Fibroblast of villous mesenchyme (primary cell): ENCODE data around the gene PRR5. TPM values are rescaled to one million over a fixed set of nuclear protein-coding genes. Genes with fewer than 3 reads are reported as not detected.

ENCODE experiments used
- DNase-seq: peaks from one replicate; pipeline ENCODE4 v3.0.0-alpha.2; 2010; ENCODE audit warnings: low read depth
- H3K4me3 ChIP-seq: 2 replicates; pipeline ENCODE4 v1.5.1; 2011; ENCODE audit warnings: low read depth, mild to moderate bottlenecking, low read length
- total RNA-seq: library from RNA; depleted of rRNA; stranded (reverse); fragments of >200 nt; gene quantifications from 2 replicates; pipeline ENCODE4 v1.2.3, GENCODE V29; 2012
- TF ChIP-seq, protein P1 (sequence below): IDR thresholded peaks from 2 replicates; pipeline ENCODE4 v1.5.1; 2012; ENCODE audit warnings: low read depth, mild to moderate bottlenecking, low read length; ENCODE audit not compliant: insufficient read depth

The PRR5 gene
- total RNA-seq, 1 donor: 16.4 TPM

GRCh38 chr22:44693145-44693544 is 8.9 kb upstream of the PRR5 start:
- TF ChIP-seq, protein P1, sequence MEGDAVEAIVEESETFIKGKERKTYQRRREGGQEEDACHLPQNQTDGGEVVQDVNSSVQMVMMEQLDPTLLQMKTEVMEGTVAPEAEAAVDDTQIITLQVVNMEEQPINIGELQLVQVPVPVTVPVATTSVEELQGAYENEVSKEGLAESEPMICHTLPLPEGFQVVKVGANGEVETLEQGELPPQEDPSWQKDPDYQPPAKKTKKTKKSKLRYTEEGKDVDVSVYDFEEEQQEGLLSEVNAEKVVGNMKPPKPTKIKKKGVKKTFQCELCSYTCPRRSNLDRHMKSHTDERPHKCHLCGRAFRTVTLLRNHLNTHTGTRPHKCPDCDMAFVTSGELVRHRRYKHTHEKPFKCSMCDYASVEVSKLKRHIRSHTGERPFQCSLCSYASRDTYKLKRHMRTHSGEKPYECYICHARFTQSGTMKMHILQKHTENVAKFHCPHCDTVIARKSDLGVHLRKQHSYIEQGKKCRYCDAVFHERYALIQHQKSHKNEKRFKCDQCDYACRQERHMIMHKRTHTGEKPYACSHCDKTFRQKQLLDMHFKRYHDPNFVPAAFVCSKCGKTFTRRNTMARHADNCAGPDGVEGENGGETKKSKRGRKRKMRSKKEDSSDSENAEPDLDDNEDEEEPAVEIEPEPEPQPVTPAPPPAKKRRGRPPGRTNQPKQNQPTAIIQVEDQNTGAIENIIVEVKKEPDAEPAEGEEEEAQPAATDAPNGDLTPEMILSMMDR: no peak
- no peak overlapping the region for H3K4me3 ChIP-seq
- no peak for DNase-seq

- TF ChIP-seq, protein P1: no peak
- DNase-seq: no peak
- no peak overlapping the region for H3K4me3 ChIP-seq
Observed at GRCh38 chr22:44693756-44694155, 8.2 kb upstream of the PRR5 start.

- TF ChIP-seq, protein P1: peak; percentile 94
- H3K4me3 ChIP-seq: no peak overlapping the region
- DNase-seq: peak; percentile 78
Observed at GRCh38 chr22:44697423-44698141, 4.4 kb upstream of the PRR5 start.

GRCh38 chr22:44698531-44699421 is 3.2 kb upstream of the PRR5 start:
- TF ChIP-seq, protein P1: no peak
- peak; percentile 99 for DNase-seq
- H3K4me3 ChIP-seq: peak overlapping the region; percentile 7

DNA sequence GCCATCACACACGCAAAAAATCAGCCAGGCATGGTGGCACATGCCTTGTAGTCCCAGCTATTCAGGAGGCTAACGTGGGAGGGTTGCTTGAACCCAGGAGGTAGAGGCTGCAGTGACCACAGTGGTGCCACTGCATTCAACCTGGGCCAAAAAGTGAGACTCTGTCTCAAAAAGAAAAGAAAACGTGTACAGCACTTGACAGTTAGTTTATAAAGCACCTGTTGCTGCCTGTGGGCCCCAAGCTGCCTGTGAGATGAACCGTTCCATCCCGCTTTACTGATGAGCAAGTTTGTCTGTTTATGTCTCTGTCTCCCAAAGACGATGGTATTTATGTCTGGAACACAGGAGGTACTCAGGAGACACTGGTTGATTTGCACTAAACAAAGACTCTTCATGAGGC is 1.5 kb upstream of the PRR5 start:
- peak; percentile 62 for DNase-seq
- H3K4me3 ChIP-seq: no peak overlapping the region
- TF ChIP-seq, protein P1: no peak

DNA sequence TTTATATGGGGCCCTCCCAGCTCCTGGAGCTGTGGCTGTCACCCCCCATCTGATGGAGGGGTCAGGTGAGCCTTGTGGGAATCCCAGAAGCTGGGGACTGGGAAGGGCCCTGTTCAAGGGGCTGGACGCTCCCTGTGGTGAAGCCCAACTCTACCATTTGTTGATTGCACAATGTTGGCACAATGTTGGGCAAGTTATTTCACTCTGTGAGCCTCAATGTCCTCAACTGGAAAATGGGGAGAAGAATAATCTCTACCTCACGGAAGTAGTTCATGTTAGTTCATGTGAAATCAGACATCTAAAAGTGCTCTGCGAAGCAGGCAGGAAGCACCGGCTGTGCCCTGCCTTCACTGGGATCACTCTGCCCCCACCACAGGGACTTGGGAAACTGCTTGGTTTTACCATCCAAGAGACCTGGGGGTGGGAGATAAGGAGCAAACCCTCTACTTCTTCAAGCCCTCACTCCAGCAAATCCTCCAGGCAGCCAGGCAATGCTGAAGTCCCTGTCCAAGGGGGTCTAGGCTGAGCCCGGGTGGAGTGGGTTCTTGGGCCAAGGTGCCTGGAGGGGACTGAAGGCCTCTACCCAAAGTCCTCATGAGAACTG is 715 bp upstream of the PRR5 start:
- TF ChIP-seq, protein P1: no peak
- H3K4me3 ChIP-seq: no peak overlapping the region
- no peak for DNase-seq
